ENCODE measurements around the gene SELENON. TPM values are rescaled to one million over a fixed set of nuclear protein-coding genes. Genes with fewer than 3 reads are reported as not detected.

SELENON gene
- total RNA-seq, 1 experiment from 2014 or later = 38.6 TPM

GRCh38 chr1:25866288-25866687, 66.3 kb downstream of the SELENON start:
- Histone ChIP-seq H3K27ac (ENCODE audit: low read length) (no peak overlapping the region), H3K9ac (ENCODE audit: low read length) (no peak overlapping the region), H3K4me1 (ENCODE audit: insufficient read depth, low read length) (no peaks in the 10 kb centered on the region), H4K20me1 (ENCODE audit: low read length) (no peaks in the 10 kb centered on the region), H3K4me2 (ENCODE audit: low read length) (no peak overlapping the region), H3K9me3 (ENCODE audit: low read length) (no peaks in the 10 kb centered on the region), H2AFZ (ENCODE audit: low read length) (no peak overlapping the region), H3K4me3 (ENCODE audit: low read length) (no peak overlapping the region), H3K27me3 (ENCODE audit: low read length) (no peaks in the 10 kb centered on the region), H3F3A (ENCODE audit: low read length, unreplicated experiment) (no peaks in the 10 kb centered on the region), H3K9me2 (replicated peaks; ENCODE audit: low read length) (no peaks in the 10 kb centered on the region), H3K79me2 (ENCODE audit: low read length) (no peaks in the 10 kb centered on the region), H3K36me3 (ENCODE audit: low read depth, low read length) (no peaks in the 10 kb centered on the region)
- BruUV-seq (replicated peaks) = no TSS peak
- ChIA-PET CTCF (no interaction called here), POLR2A (ENCODE audit: unreplicated experiment) (no interaction called here)
- DNase-seq (no peak), ATAC-seq (no peak)
- intact Hi-C loops (cut with micrococcal nuclease) = no loop called here
- TF ChIP-seq EZH2 (IDR thresholded peaks at IDR 0.05; ENCODE audit: low read length, unreplicated experiment) (no peak), CTCF (conservative IDR thresholded peaks at IDR 0.05; ENCODE audit: low read depth, low read length) (no peak), EZH2phosphoT487 (IDR thresholded peaks at IDR 0.05; ENCODE audit: borderline replicate concordance, low read length) (no peak)

- no peak overlapping the region for H3K4me3 ChIP-seq (ENCODE audit: low read length)
- H4K20me1 ChIP-seq (ENCODE audit: low read length) = no peaks in the 10 kb centered on the region
- no peaks in the 10 kb centered on the region for H3K79me2 ChIP-seq (ENCODE audit: low read length)
- no peak for ATAC-seq
- no peaks in the 10 kb centered on the region for H3K36me3 ChIP-seq (ENCODE audit: low read depth, low read length)
- no peaks in the 10 kb centered on the region for H3K9me3 ChIP-seq (ENCODE audit: low read length)
- no peaks in the 10 kb centered on the region for H3K4me1 ChIP-seq (ENCODE audit: insufficient read depth, low read length)
- no peak for TF ChIP-seq CTCF (conservative IDR thresholded peaks at IDR 0.05; ENCODE audit: low read depth, low read length)
- TF ChIP-seq EZH2 (IDR thresholded peaks at IDR 0.05; ENCODE audit: low read length, unreplicated experiment) = no peak
- no peak for TF ChIP-seq EZH2phosphoT487 (IDR thresholded peaks at IDR 0.05; ENCODE audit: borderline replicate concordance, low read length)
- H3K9ac ChIP-seq (ENCODE audit: low read length) = no peak overlapping the region
- H3K9me2 ChIP-seq (replicated peaks; ENCODE audit: low read length) = no peaks in the 10 kb centered on the region
- no peaks in the 10 kb centered on the region for H3K27me3 ChIP-seq (ENCODE audit: low read length)
- H3K27ac ChIP-seq (ENCODE audit: low read length) = no peak overlapping the region
- no peak overlapping the region for H2AFZ ChIP-seq (ENCODE audit: low read length)
- no peaks in the 10 kb centered on the region for H3F3A ChIP-seq (ENCODE audit: low read length, unreplicated experiment)
- CTCF ChIA-PET = no interaction called here
- intact Hi-C loops (cut with micrococcal nuclease) = no loop called here
- POLR2A ChIA-PET (ENCODE audit: unreplicated experiment) = no interaction called here
- no peak overlapping the region for H3K4me2 ChIP-seq (ENCODE audit: low read length)
- no TSS peak for BruUV-seq (replicated peaks)
- DNase-seq = no peak
Measured at GRCh38 chr1:25867210-25867991, 67.4 kb downstream of the SELENON start.

Other genes starting within 250 kb of the SELENON start
- gene MAN1C1, start 183.4 kb upstream of the SELENON start, total RNA-seq (2014; rRNA removed) = 0.11 and 0.75 TPM in 2 replicates
- gene MTFR1L, start 19.8 kb downstream of the SELENON start, total RNA-seq (2014; rRNA removed) = 32.3 and 35.6 TPM in 2 replicates
- gene AUNIP, start 59.3 kb downstream of the SELENON start, total RNA-seq (2014; rRNA removed) = 17.6 and 22.2 TPM in 2 replicates
- 6.4 and 7.2 TPM in 2 replicates for gene PAQR7, start 75.5 kb downstream of the SELENON start, total RNA-seq (2014; rRNA removed)
- 177 and 206 TPM in 2 replicates for gene STMN1, start 106.2 kb downstream of the SELENON start, total RNA-seq (2014; rRNA removed)
- gene PAFAH2, start 197.9 kb downstream of the SELENON start, total RNA-seq (2014; rRNA removed) = 7.4 and 9.0 TPM in 2 replicates
- gene EXTL1, start 221.6 kb downstream of the SELENON start, total RNA-seq (2014; rRNA removed) = 0.26 TPM in 1 of 2 replicates, not detected in the other
- gene SLC30A2, start 245.9 kb downstream of the SELENON start, total RNA-seq (2014; rRNA removed) = 0.07 TPM in 1 of 2 replicates, not detected in the other

All from PC-3 (cell line).